ENCODE results near the gene MZT2A.
A peak's percentile ranks its signal among the peaks of the same experiment; 100 is the strongest.
"Not testable (repeated sequence)": the region's sequence is repeated elsewhere in the genome, so short reads cannot be mapped to it uniquely, and the experiment has no call there.

The MZT2A gene

DNA sequence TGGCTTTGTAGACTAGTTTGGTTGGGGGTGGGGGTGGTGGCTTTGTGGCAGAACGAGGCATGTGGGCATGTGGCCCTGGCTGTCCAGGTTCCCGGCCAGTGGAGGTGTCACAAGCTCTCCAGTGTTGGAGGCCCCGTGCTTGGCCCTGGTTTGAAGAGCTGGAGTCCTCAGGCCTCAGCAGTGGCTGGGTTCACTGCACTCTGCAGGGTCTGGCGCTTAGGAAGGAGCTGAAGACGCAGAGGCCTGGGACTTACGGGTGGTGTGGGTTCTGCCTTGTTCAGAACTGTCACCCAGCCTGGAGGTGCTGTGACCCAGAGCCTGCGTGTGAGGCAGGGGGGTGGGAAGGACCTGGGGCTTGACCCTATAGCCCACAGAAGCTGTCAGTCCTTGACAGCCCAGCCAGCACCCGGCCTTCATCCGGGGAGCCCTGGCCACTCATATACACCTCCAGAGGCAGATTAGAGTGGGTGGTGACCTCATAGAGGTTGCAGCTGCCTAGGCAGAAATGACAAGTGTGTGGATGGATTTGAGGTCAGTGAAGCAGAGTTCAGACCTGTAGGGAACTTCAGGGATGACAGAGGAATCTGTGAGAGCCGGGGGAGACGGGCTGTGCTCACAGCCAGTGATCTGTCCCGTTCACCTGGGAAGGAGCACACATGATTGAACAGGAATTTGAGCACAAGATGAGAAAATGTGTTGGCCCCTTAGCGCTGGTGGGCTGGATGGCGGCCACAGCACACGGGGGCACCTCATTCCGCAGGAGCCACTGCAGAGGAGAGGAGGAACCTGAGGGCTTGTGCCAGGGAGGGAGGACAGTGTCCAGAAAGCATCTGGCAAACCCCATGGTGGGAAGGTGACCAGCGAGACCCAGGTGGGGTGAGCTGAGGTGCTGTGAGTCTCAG, 20.0 kb upstream of the MZT2A start:
- not testable (repeated sequence) for H3K4me3 ChIP-seq (ENCODE audit: insufficient read depth in 1 of 2, low read depth in 1 of 2, low read length in 2 of 2); H3K4ac ChIP-seq (ENCODE audit: low read depth in 1 of 2, low read length in 2 of 2); H3K23ac ChIP-seq (ENCODE audit: low read length in 2 of 2); H4K8ac ChIP-seq (ENCODE audit: low read length); H2AFZ ChIP-seq (ENCODE audit: low read depth, low read length); H2BK120ac ChIP-seq (ENCODE audit: low read depth, low read length); H3K4me2 ChIP-seq (ENCODE audit: low read length, poor library complexity, severe bottlenecking); H3K9me3 ChIP-seq (ENCODE audit: control insufficient read depth, low read length); H3K79me1 ChIP-seq (replicated peaks; ENCODE audit: low read length, poor library complexity, severe bottlenecking); H3K14ac ChIP-seq (ENCODE audit: low read length in 2 of 2); H3K27me3 ChIP-seq (ENCODE audit: control insufficient read depth in 1 of 2, insufficient read depth in 1 of 2, low read length in 2 of 2); H3K9ac ChIP-seq (ENCODE audit: low read length); H2BK5ac ChIP-seq (ENCODE audit: low read depth, low read length, poor library complexity, severe bottlenecking); H2BK15ac ChIP-seq (ENCODE audit: low read depth, poor library complexity, severe bottlenecking); DNase-seq; H4K91ac ChIP-seq (ENCODE audit: low read length); H2BK12ac ChIP-seq (ENCODE audit: low read length in 2 of 2); H3K18ac ChIP-seq (ENCODE audit: low read depth in 1 of 2, low read length in 2 of 2)
- 92% methylated on average over 13 of the region's 17 CpGs for WGBS
- Histone ChIP-seq H2AK5ac (ENCODE audit: low read length, severe bottlenecking) (peak overlapping the region; percentile 67), H3K27ac (ENCODE audit: low read length, poor library complexity, severe bottlenecking) (peak overlapping the region; percentile 76), H3K36me3 (ENCODE audit: control insufficient read depth in 1 of 2, insufficient read depth in 2 of 2, low read depth in 1 of 2, low read length in 2 of 2) (peaks cover 36 to 64% of the 10 kb centered on the region in 2 experiments), H3K4me1 (ENCODE audit: control insufficient read depth, insufficient read depth, low read depth, low read length) (peaks cover 26% of the 10 kb centered on the region)

GRCh38 chr2:131511291-131511968, 19.2 kb upstream of the MZT2A start:
- H2BK5ac ChIP-seq (ENCODE audit: low read depth, low read length, poor library complexity, severe bottlenecking); H3K14ac ChIP-seq (ENCODE audit: low read length in 2 of 2); H3K9ac ChIP-seq (ENCODE audit: low read length); H3K27me3 ChIP-seq (ENCODE audit: control insufficient read depth in 1 of 2, insufficient read depth in 1 of 2, low read length in 2 of 2); H3K4me2 ChIP-seq (ENCODE audit: low read length, poor library complexity, severe bottlenecking); H2BK120ac ChIP-seq (ENCODE audit: low read depth, low read length); H2BK12ac ChIP-seq (ENCODE audit: low read length in 2 of 2); H3K9me3 ChIP-seq (ENCODE audit: control insufficient read depth, low read length); H2AFZ ChIP-seq (ENCODE audit: low read depth, low read length); H3K4ac ChIP-seq (ENCODE audit: low read depth in 1 of 2, low read length in 2 of 2); H3K4me3 ChIP-seq (ENCODE audit: insufficient read depth in 1 of 2, low read depth in 1 of 2, low read length in 2 of 2); H2BK15ac ChIP-seq (ENCODE audit: low read depth, poor library complexity, severe bottlenecking); H3K23ac ChIP-seq (ENCODE audit: low read length in 2 of 2); H4K91ac ChIP-seq (ENCODE audit: low read length); H3K18ac ChIP-seq (ENCODE audit: low read depth in 1 of 2, low read length in 2 of 2): not testable (repeated sequence)
- peak; percentile 82 for DNase-seq
- peaks cover 11% of the 10 kb centered on the region for H3K79me1 ChIP-seq (replicated peaks; ENCODE audit: low read length, poor library complexity, severe bottlenecking)
- peak overlapping the region; percentile 76 for H3K27ac ChIP-seq (ENCODE audit: low read length, poor library complexity, severe bottlenecking)
- WGBS: 63% methylated on average over 21 of the region's 22 CpGs
- H3K4me1 ChIP-seq (ENCODE audit: control insufficient read depth, insufficient read depth, low read depth, low read length): peaks cover 26% of the 10 kb centered on the region
- H2AK5ac ChIP-seq (ENCODE audit: low read length, severe bottlenecking): peak overlapping the region; percentile 72
- peak overlapping the region; percentile 14 for H4K8ac ChIP-seq (ENCODE audit: low read length)
- peaks cover 44 to 64% of the 10 kb centered on the region in 2 experiments for H3K36me3 ChIP-seq (ENCODE audit: control insufficient read depth in 1 of 2, insufficient read depth in 2 of 2, low read depth in 1 of 2, low read length in 2 of 2)

DNA sequence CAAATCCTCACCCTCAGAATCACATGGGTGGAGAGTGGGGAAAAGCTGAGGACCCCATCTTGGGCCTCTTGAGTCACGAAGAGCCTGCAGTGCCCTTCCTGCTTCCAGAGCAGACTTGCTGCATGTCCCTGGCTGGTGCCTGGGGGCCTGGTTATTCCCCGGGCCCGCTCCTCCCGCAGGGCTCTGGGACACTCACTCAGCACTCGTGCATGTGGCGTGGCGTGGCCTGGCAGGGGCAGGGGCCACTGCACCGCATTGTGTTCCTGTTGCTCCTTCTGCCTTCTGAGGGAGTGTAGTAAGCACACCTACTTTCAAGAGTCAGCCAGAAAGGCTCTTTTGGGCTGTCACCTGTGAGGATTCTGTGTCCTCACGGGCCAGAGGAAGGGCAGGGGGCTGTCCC, 17.4 kb upstream of the MZT2A start:
- Histone ChIP-seq H2AFZ (ENCODE audit: low read depth, low read length) (no peak overlapping the region), H4K91ac (ENCODE audit: low read length) (no peak overlapping the region), H4K8ac (ENCODE audit: low read length) (no peak overlapping the region), H2BK5ac (ENCODE audit: low read depth, low read length, poor library complexity, severe bottlenecking) (no peak overlapping the region), H2AK5ac (ENCODE audit: low read length, severe bottlenecking) (no peak overlapping the region), H2BK120ac (ENCODE audit: low read depth, low read length) (no peak overlapping the region), H3K4me2 (ENCODE audit: low read length, poor library complexity, severe bottlenecking) (no peak overlapping the region), H3K23ac (ENCODE audit: low read length in 2 of 2) (no peak overlapping the region), H3K14ac (ENCODE audit: low read length in 2 of 2) (no peak overlapping the region), H3K27ac (ENCODE audit: low read length, poor library complexity, severe bottlenecking) (no peak overlapping the region), H3K4ac (ENCODE audit: low read depth in 1 of 2, low read length in 2 of 2) (no peak overlapping the region), H2BK15ac (ENCODE audit: low read depth, poor library complexity, severe bottlenecking) (no peak overlapping the region), H3K79me1 (replicated peaks; ENCODE audit: low read length, poor library complexity, severe bottlenecking) (peaks cover 19% of the 10 kb centered on the region), H2BK12ac (ENCODE audit: low read length in 2 of 2) (no peak overlapping the region), H3K18ac (ENCODE audit: low read depth in 1 of 2, low read length in 2 of 2) (no peak overlapping the region), H3K9me3 (ENCODE audit: control insufficient read depth, low read length) (no peaks in the 10 kb centered on the region), H3K9ac (ENCODE audit: low read length) (no peak overlapping the region), H3K4me3 (ENCODE audit: insufficient read depth in 1 of 2, low read depth in 1 of 2, low read length in 2 of 2) (no peak overlapping the region), H3K36me3 (ENCODE audit: control insufficient read depth in 1 of 2, insufficient read depth in 2 of 2, low read depth in 1 of 2, low read length in 2 of 2) (peaks cover 58 to 66% of the 10 kb centered on the region in 2 experiments), H3K27me3 (ENCODE audit: control insufficient read depth in 1 of 2, insufficient read depth in 1 of 2, low read length in 2 of 2) (no peaks in the 10 kb centered on the region), H3K4me1 (ENCODE audit: control insufficient read depth, insufficient read depth, low read depth, low read length) (peaks cover 24% of the 10 kb centered on the region)
- WGBS: 99% methylated on average over 8 of the region's 9 CpGs
- no peak for DNase-seq

- not testable (repeated sequence) for H2BK5ac ChIP-seq (ENCODE audit: low read depth, low read length, poor library complexity, severe bottlenecking); H3K23ac ChIP-seq (ENCODE audit: low read length in 2 of 2); H3K18ac ChIP-seq (ENCODE audit: low read depth in 1 of 2, low read length in 2 of 2); H3K27me3 ChIP-seq (ENCODE audit: control insufficient read depth in 1 of 2, insufficient read depth in 1 of 2, low read length in 2 of 2); H2AFZ ChIP-seq (ENCODE audit: low read depth, low read length); H2BK120ac ChIP-seq (ENCODE audit: low read depth, low read length); H3K27ac ChIP-seq (ENCODE audit: low read length, poor library complexity, severe bottlenecking); H3K4me3 ChIP-seq (ENCODE audit: insufficient read depth in 1 of 2, low read depth in 1 of 2, low read length in 2 of 2); H3K14ac ChIP-seq (ENCODE audit: low read length in 2 of 2); H3K9ac ChIP-seq (ENCODE audit: low read length); H4K91ac ChIP-seq (ENCODE audit: low read length); H2BK15ac ChIP-seq (ENCODE audit: low read depth, poor library complexity, severe bottlenecking); H4K8ac ChIP-seq (ENCODE audit: low read length); H2BK12ac ChIP-seq (ENCODE audit: low read length in 2 of 2); DNase-seq; H3K4me1 ChIP-seq (ENCODE audit: control insufficient read depth, insufficient read depth, low read depth, low read length); H3K4ac ChIP-seq (ENCODE audit: low read depth in 1 of 2, low read length in 2 of 2); H3K4me2 ChIP-seq (ENCODE audit: low read length, poor library complexity, severe bottlenecking); H2AK5ac ChIP-seq (ENCODE audit: low read length, severe bottlenecking); H3K9me3 ChIP-seq (ENCODE audit: control insufficient read depth, low read length)
- Histone ChIP-seq H3K36me3 (ENCODE audit: control insufficient read depth in 1 of 2, insufficient read depth in 2 of 2, low read depth in 1 of 2, low read length in 2 of 2) (peaks cover 78 to 87% of the 10 kb centered on the region in 2 experiments), H3K79me1 (replicated peaks; ENCODE audit: low read length, poor library complexity, severe bottlenecking) (peaks cover 33% of the 10 kb centered on the region)
- 91% methylated on average over 3 of the region's 7 CpGs for WGBS
These were observed 12.0 kb upstream of the MZT2A start for GRCh38 chr2:131504082-131504750.

Measured in mesenchymal stem cell (in vitro differentiated cells and primary cell).